H54 (cell line): ENCODE data around the gene CCDC187.
A peak's percentile ranks its signal among the peaks of the same experiment; 100 is the strongest.

Source experiments
- DNase-seq: peaks from one replicate; pipeline ENCODE4 v3.0.0; 2011; ENCODE audit warnings: low spot score, mixed read lengths; ENCODE audit not compliant: insufficient read length
- FAIRE-seq: peaks from 3 replicates; lab custom pipeline; 2011; peaks lifted over from hg19 to GRCh38; lab: Jason Lieb, UNC
- POLR2A ChIP-seq: IDR thresholded peaks from 2 replicates; pipeline ENCODE4 v1.6.1; 2011; ENCODE audit warnings: low read depth, mild to moderate bottlenecking, low read length

CCDC187 gene

DNA sequence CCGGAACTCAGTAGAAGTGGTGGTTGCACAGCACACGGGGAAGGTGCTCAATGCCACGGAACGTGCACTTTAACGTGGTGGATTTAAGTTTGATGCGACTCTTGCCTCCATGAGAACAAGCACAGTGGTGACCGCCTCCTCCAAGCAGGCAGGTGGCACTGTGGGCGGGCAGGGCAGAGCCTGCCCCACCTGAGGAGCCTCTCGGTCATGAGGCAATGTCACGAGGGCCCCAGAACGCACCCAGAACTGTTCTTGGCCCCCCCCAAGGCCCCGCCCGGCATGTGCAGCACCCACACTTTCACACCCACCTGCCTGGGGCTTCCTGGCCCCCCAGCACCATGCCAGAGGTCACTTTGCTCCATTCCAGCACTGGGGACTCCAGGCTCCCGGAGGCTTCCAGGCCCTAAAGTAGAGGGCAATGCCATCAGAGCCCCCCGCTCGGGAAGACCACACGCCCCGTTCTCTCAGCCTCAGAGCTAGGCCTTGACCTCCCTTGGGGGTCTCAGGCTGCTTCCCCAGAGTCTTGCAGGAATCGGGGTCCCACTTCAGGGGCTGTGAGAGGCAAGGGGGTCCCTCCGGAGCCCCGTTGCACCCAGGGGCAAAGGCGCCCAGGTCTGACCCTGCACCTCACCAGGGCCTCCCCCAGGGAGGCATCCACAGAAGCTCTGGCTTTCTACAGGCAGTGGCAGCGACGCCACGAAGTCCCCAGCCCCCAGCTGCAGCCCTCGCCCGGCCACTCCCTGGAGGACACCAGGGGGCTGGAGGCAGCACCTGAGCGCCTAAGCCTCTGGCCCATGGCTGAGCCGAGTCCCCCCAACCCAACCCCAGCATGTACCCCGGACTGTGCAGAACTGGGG is 14.0 kb downstream of the CCDC187 start:
- FAIRE-seq (no peak), DNase-seq (no peak)
- TF ChIP-seq POLR2A = no peak

DNA sequence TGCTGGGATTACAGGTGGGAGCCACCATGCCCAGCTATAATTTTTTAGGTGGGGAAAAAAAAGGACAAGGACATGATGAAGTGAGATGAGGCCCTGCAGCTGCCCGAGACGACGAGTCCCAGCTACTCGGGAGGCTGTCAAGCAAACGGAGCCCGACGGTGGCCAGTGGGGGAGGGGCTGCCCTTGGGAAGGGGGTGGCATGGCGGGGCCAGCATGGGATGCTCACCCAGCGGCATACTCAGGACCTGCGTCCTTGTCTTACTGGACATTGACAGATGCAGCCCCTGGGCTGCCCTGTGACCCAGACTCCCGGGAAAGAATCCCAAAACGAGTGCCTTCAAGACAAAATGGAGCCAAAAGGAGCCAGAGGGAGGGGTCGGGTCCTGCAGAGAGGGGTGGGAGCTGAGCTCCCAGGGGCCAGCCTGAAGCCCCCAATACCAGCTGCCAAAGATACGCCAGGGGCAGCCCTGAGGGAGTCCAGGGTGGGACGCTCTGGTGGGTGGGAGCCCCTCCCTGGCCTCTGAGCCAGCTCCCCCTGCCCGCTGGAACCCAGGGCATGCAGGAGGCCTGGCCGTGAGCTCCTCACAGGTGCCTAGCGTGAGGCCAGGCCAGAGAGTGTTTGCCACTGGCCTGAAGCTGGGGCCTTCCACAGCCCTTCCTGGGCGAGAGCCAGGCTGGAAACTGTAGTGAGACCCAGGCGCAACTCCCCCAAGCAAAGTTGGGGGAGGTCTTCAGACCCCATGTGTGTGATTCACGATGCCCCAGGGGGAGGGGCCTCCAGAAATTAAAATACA is 15.7 kb downstream of the CCDC187 start:
- TF ChIP-seq POLR2A = no peak
- DNase-seq = no peak
- FAIRE-seq = no peak

DNA sequence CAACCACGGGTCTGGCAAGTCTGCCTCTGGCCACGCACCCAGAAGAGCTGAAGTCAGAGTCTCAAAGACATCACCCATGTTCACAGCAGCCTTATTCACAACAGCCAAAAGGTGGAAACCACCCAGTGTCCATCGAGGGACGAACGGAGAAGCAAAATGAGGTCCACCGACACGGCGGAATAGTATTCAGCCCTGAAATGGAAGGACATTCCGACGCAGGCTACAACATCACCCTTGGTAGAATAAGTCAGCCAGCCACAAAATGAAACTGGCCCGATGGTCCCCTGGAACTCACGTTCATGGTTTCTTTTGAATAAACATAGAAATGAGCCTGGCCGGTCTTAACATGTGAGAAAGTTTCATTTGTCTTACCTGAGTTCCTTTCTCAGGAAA is 16.9 kb downstream of the CCDC187 start:
- DNase-seq (no peak), FAIRE-seq (no peak)
- TF ChIP-seq POLR2A = no peak

DNA sequence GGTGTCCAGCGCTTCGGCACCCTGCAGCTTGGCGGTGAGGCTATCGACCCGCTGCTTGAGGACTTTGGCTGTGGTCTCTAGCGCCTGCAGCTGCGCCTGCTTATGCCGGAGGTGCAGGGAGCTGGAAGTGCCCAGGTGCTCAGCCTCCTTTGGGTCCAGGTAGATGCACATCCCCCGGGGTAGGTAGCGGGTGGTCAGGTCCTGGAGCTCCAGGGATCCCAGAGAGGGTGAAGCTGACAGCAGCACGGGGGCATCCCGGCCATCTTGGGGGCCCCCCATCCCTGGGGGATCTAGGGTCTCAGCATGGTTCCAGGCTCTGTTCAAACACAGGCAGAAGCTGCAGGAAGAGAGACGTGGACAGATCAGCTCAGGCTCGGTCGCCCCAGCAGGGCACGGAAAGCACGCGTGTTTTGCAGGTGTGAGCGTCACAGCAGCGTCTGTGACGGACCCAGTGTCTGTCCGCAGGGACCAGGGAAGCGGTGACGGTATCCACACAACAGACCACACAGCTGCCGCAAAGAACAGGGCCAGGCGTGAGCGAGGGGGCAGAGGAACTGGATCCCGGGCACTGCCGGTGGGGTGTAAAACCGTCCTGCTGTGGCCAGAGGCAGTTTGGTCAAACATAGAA is 17.4 kb downstream of the CCDC187 start:
- TF ChIP-seq POLR2A = no peak
- FAIRE-seq = no peak
- DNase-seq = no peak

DNA sequence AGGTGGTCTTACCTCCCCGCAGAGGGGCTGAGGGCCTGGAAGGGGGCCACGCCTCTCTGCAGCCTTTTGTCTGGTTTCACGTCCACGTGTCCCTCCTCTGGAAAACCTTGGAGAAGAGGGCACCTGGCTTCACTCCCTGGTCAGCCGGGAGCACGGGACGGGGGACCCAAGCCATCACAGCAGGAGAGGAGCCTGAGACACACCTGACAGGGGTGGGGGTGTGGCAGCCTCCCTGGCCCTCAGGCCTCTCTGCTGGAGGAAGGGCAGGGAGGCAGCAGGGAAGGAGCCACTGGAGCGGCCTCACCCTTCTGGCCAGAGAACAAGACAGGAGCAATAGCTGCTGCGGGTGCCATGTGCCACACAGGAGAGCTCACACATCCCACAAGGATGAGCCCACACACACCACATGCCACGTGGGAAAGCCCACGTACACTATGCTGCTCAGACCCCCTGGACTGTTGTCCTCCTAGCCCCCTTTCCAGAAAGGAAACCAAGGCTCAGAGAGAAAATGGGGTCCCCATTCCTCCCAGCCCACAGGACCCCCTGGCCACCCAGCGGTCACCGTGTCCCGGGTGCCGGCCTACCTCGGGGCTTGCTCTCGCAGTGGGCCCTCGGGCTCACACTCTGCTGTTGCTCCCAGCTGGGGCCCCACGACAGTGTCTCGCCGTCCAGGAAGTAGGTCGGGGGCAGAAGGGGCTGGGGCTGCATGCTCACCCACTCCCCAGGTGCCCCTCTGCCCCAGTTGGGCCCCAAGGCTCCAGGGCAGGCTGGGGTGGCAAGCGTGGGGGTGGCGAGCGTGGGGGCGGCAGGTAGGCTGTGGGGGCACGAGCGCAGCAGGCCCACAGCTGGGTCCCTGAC is 18.2 kb downstream of the CCDC187 start:
- FAIRE-seq = no peak

DNA sequence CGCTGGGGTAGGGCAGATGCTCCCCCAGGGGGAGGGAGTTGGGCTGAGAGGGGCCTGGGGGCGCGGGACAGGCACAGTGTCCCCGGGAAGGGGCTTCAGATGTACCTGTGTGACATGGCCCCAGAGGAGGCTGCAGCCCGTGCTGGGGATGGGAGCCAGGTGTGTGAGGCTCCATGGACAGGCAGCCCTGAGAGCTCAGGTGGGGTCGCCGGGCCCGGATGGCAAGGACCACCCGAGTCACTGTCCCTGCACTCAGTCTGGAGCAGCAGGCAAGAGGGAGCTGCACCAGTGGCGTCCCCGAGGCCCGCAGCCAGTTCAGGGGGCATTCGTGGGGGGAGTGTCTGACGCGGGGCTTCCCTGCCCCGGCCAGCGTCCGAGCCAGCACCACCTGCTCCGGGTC is 18.9 kb downstream of the CCDC187 start:
- no peak for TF ChIP-seq POLR2A
- no peak for DNase-seq
- no peak for FAIRE-seq

More for the DNA sequence above, 18.2 kb downstream of the CCDC187 start:
- no peak for DNase-seq
- TF ChIP-seq POLR2A = no peak

DNA sequence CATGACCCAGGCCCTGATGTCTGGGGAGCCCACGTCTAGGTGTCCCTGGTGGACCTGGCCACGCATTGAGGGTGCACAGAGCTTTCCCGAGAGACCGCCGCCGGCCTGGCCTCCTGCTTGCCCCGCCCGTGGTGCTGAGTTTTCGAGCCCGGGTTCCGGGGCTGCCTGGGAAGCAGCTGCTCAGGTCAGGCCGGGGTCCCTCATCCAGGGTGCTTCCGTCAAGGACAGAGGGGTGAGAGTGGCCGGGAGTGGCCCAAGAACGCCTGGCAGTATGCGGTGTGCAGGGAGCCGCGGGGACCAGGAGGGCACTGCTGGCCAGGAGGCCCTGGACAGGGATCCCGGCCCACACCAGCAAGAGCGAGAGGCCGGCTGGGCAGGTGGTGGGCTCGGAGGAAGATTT is 19.6 kb downstream of the CCDC187 start:
- DNase-seq (no peak), FAIRE-seq (no peak)
- TF ChIP-seq POLR2A = no peak

DNA sequence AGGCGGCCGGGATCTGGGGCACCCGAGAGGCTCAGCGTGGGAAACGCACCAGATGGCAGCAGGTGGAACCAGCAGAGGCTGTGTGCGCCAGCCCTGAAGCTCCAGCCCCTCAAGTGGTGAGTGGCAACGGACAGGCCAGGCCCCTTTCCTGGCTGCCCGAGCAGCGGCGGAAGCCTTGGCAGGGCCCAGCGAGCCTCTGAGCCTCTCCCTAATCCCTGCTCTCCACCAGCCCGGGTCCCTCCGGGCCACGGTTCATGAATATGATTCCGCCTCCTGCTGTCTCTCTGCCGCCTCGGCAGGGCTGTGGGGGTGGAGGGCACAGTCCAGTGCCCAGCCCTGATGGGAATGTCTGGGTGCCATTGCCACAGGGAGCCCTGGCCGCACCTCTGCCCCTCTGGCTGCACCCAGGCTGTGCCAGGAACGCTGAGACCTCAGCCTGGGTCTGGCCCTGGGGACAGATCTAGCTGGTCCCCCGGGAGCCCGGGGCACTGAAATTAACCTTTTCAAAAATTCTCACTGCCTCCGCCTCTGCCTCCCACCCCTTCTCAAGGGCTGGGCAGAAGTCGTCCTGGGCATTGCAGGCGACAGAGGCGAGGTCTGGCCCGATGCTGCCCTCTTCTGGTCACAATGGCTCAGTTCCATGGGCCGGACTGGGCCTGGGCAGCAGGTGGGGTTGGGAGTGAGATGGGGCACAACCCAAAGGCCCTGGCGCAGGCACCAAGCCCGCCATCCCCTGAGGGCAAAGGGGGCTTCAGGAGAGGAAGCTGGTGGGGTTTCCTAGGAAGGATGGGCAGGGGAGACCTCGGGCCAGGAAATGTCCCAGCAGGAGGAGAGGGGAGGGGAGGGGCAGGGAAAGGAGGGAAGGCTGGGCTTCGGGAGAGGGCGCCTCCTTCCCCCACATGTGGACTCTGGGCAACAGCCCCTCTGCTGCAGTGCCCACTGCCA is 20.3 kb downstream of the CCDC187 start:
- DNase-seq = peak; percentile 99
- no peak for FAIRE-seq
- no peak for TF ChIP-seq POLR2A

DNA sequence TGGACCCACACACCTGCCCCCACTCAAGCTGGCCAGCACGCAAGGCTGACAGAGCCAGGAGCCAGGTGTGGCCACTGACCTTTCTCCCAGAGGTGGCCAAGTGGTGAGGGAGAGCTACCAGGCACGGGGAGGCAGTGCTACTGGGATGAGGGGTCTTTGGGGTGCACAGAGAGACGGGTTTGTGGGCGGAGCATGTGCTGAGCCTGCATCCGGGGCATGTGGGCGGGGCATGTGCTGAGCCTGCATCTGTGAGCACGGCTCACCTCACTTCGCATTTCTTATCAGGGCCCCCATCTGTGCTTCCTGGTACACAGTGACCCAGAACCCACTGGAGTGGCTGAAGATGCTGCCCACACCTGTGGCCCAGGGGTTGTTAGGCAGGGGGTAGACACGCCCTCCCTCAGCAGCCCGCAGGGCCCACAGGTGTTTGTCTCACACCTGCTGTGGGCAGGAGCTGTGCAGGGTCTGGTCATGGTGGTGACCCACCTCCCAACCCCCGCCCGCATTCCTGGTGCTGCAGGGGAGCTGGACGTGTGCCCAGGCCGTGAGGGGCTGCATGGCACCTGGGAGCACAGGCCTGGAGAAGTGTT is 21.5 kb downstream of the CCDC187 start:
- FAIRE-seq (no peak), DNase-seq (no peak)
- no peak for TF ChIP-seq POLR2A

DNA sequence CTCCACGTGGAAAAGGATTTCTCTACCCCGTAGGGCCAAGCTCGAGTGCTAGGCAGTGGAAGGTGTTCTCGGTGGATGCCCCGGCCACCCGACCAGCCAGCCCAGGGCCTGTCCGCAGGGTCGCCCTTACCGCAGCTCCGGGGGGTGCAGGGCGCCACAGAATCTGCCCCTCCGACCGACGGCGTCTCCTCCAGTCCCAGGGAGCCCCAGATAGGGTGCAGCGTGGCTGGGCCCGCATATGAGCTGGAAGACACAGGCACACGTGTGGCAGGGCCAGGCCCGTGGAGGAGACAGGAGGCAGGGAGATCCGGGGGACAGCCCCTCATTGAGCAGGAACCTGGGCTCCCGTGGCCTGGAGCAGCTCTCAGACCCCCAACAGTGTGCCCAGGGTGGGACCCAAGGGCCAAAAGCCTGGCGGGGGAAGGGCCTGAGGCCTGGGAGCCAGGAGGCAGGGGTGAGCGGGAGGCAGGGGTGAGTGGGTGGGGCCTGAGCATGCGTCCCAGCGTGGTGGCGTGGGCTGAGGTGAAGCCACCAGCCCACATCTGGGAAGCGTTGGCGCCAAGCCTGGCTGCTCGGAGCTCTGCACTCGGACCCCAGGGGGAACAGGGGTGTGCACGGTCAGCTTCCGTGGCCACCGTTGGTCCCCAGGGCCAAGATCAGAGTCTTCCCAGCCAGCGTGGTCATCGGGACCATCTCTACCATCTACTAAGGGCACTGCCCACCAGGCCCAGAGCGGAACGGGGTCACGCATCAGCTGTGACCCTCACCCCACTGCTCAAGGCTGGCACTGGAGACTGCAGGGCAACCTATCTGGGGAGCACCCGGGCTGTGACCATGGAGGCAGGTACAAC is 22.2 kb downstream of the CCDC187 start:
- DNase-seq = no peak
- TF ChIP-seq POLR2A = no peak

More for the DNA sequence above, 22.2 kb downstream of the CCDC187 start:
- no peak for FAIRE-seq
